Skeletal muscle tissue (tissue), 4 donors: ENCODE measurements around the gene SRRM5. TPM values are rescaled to one million over a fixed set of nuclear protein-coding genes. Genes with fewer than 3 reads are reported as not detected.

Experiments used
- H3K27ac ChIP-seq: one replicate; pipeline ENCODE4 v1.7.0; 2013; ENCODE audit warnings: mild to moderate bottlenecking, low read depth, low read length, inconsistent platforms
- H3K27me3 ChIP-seq, 3 donors: one replicate each; pipeline ENCODE4 v1.7.0; 2013; ENCODE audit warnings: low read length in 3 of 3; ENCODE audit not compliant: control insufficient read depth in 3 of 3, insufficient read depth in 3 of 3
- H3K36me3 ChIP-seq, 3 donors: one replicate each; pipeline ENCODE4 v1.7.0; 2013; ENCODE audit warnings: low read length in 3 of 3; ENCODE audit not compliant: control insufficient read depth in 3 of 3, insufficient read depth in 3 of 3
- H3K4me1 ChIP-seq, 3 donors: one replicate each; pipeline ENCODE4 v1.7.0; 2013; ENCODE audit warnings: low read length in 3 of 3, mild to moderate bottlenecking in 3 of 3; ENCODE audit not compliant: control insufficient read depth in 3 of 3, insufficient read depth in 3 of 3
- H3K4me3 ChIP-seq, 3 donors: one replicate each; pipeline ENCODE4 v1.7.0; 2013; ENCODE audit warnings: low read length in 3 of 3
- H3K9ac ChIP-seq, 3 donors: one replicate each; pipeline ENCODE4 v1.7.0; 2013; ENCODE audit warnings: low read length in 3 of 3, mild to moderate bottlenecking in 3 of 3, moderate library complexity in 2 of 3, low read depth in 1 of 3
- H3K9me3 ChIP-seq, 3 donors: one replicate each; pipeline ENCODE4 v1.7.0; 2013; ENCODE audit warnings: low read length in 3 of 3; ENCODE audit not compliant: control insufficient read depth in 3 of 3
- total RNA-seq: library from RNA; depleted of rRNA; stranded (reverse); fragments of >200 nt; gene quantifications from one replicate; pipeline ENCODE4 v1.2.3, GENCODE V29; 2014
- donor health status: Osteomylitis.

Gene SRRM5
- total RNA-seq, 1 donor from 2014 or later: not detected

DNA sequence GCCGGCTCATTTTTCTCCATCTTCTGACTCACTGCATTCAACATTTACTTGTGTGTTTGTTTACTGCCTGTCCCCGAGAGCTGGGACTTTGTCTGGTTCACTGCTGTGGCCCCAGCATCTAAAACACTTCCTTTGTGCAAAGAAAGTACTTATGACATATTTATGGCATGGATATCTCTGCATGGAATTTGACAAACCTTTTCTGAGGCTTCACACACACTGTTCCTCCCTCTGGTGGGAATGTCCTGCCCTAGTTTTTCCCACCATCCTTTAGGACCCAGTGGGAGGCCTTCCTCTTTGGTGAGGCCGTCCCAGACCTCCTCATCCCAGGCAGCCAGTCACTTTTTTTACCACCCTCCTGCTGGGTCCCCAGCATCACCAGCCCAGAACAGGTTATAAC lies 1.4 kb upstream of the SRRM5 start:
- H3K4me1 ChIP-seq: peaks cover 0 to 4% (median 0%) of the 10 kb centered on the region in 3 donors
- H3K4me3 ChIP-seq: no peak overlapping the region
- no peaks in the 10 kb centered on the region for H3K27me3 ChIP-seq
- H3K9ac ChIP-seq: no peak overlapping the region
- H3K9me3 ChIP-seq: no peaks in the 10 kb centered on the region
- no peak overlapping the region for H3K27ac ChIP-seq
- H3K36me3 ChIP-seq: peaks cover 16 to 25% (median 22%) of the 10 kb centered on the region in 3 donors

GRCh38 chr19:43612374-43612773 lies 486 bp downstream of the SRRM5 start:
- no peaks in the 10 kb centered on the region for H3K4me1 ChIP-seq
- H3K4me3 ChIP-seq: no peak overlapping the region
- H3K9me3 ChIP-seq: no peaks in the 10 kb centered on the region
- peaks cover 13 to 25% (median 17%) of the 10 kb centered on the region in 3 donors for H3K36me3 ChIP-seq
- H3K9ac ChIP-seq: no peak overlapping the region
- H3K27me3 ChIP-seq: no peaks in the 10 kb centered on the region
- no peak overlapping the region for H3K27ac ChIP-seq

GRCh38 chr19:43616306-43616705 lies 4.4 kb downstream of the SRRM5 start:
- Histone ChIP-seq H3K4me3 (no peak overlapping the region), H3K9me3 (no peaks in the 10 kb centered on the region), H3K36me3 (peaks cover 13 to 21% (median 16%) of the 10 kb centered on the region in 3 donors), H3K9ac (no peak overlapping the region), H3K4me1 (peaks cover 6 to 19% (median 13%) of the 10 kb centered on the region in 3 donors), H3K27me3 (no peaks in the 10 kb centered on the region), H3K27ac (no peak overlapping the region)

GRCh38 chr19:43616954-43617353 lies 5.1 kb downstream of the SRRM5 start:
- Histone ChIP-seq H3K4me1 (peaks cover 6 to 19% (median 13%) of the 10 kb centered on the region in 3 donors), H3K27ac (no peak overlapping the region), H3K9me3 (no peaks in the 10 kb centered on the region), H3K36me3 (peaks cover 11 to 19% (median 13%) of the 10 kb centered on the region in 3 donors), H3K27me3 (no peaks in the 10 kb centered on the region), H3K4me3 (no peak overlapping the region), H3K9ac (no peak overlapping the region)

GRCh38 chr19:43618921-43619261 lies 7.0 kb downstream of the SRRM5 start:
- Histone ChIP-seq H3K9me3 (no peaks in the 10 kb centered on the region), H3K27ac (peak overlapping the region; percentile 87), H3K4me1 (peaks cover 6 to 19% (median 13%) of the 10 kb centered on the region in 3 donors), H3K9ac (peak overlapping the region; percentile 77 to 98 (median 92)), H3K4me3 (peak overlapping the region; percentile 90 to 100 (median 99)), H3K36me3 (peaks cover 3 to 4% (median 4%) of the 10 kb centered on the region in 3 donors), H3K27me3 (no peaks in the 10 kb centered on the region)

- H3K27ac ChIP-seq: peak within 1 kb of the TSS; percentile 87
- peaks cover 6 to 19% (median 13%) of the 10 kb centered on the region in 3 donors for H3K4me1 ChIP-seq
- H3K9me3 ChIP-seq: no peaks in the 10 kb centered on the region
- H3K36me3 ChIP-seq: peaks cover 0 to 3% (median 0%) of the 10 kb centered on the region in 3 donors
- H3K9ac ChIP-seq: peak within 1 kb of the TSS; percentile 77 to 98 (median 92)
- no peaks in the 10 kb centered on the region for H3K27me3 ChIP-seq
- peak within 1 kb of the TSS; percentile 90 to 100 (median 99) for H3K4me3 ChIP-seq
Measured at GRCh38 chr19:43619262-43620060, 7.6 kb downstream of the SRRM5 start, which contains the start of gene ZNF428. Gene ZNF428, minus strand, starts transcription at chr19:43619629. Its CDS starts 5,325 bp downstream, at chr19:43614304.

- Histone ChIP-seq H3K4me1 (peaks cover 6 to 19% (median 13%) of the 10 kb centered on the region in 3 donors), H3K27ac (peak overlapping the region; percentile 87), H3K27me3 (no peaks in the 10 kb centered on the region), H3K36me3 (peaks cover 0 to 3% (median 0%) of the 10 kb centered on the region in 3 donors), H3K4me3 (peak overlapping the region; percentile 90 to 100 (median 99)), H3K9me3 (no peaks in the 10 kb centered on the region), H3K9ac (peak overlapping the region; percentile 77 to 98 (median 92))
Measured at GRCh38 chr19:43620061-43621001, 8.4 kb downstream of the SRRM5 start.

GRCh38 chr19:43622070-43622469 lies 10.2 kb downstream of the SRRM5 start:
- Histone ChIP-seq H3K4me1 (peaks cover 6 to 19% (median 13%) of the 10 kb centered on the region in 3 donors), H3K9ac (no peak overlapping the region), H3K36me3 (peaks cover 0 to 3% (median 0%) of the 10 kb centered on the region in 3 donors), H3K27me3 (peaks cover 3 to 5% (median 5%) of the 10 kb centered on the region in 3 donors), H3K4me3 (no peak overlapping the region), H3K27ac (no peak overlapping the region), H3K9me3 (no peaks in the 10 kb centered on the region)

GRCh38 chr19:43622956-43623355 lies 11.1 kb downstream of the SRRM5 start:
- Histone ChIP-seq H3K4me3 (no peak overlapping the region), H3K4me1 (peaks cover 6 to 19% (median 13%) of the 10 kb centered on the region in 3 donors), H3K9ac (no peak overlapping the region), H3K27me3 (peaks cover 3 to 5% (median 5%) of the 10 kb centered on the region in 3 donors), H3K27ac (no peak overlapping the region), H3K36me3 (peaks cover 0 to 3% (median 0%) of the 10 kb centered on the region in 3 donors), H3K9me3 (no peaks in the 10 kb centered on the region)
